Measurements from ENCODE around the gene PLCH2.

- TF ChIP-seq CTCF (IDR thresholded peaks at IDR 0.05) (no peak), POLR2A (IDR thresholded peaks at IDR 0.05) (no peak)
Observed at GRCh38 chr1:2466270-2466665, 9.8 kb upstream of the PLCH2 start.
